ACHN (cell line): ENCODE measurements around the gene SCGB1C2.

Experiments used
- DNase-seq: peaks from one replicate; pipeline ENCODE4 v3.0.0-alpha.2; 2015
- in situ Hi-C: cut with HindIII; loops from 2 replicates; pipeline ENCODE4 v1.10.0; 2017; ENCODE audit warnings: low sequenced_read_pairs, low pct_ligation_motif_present, low pct_unique_long_range_greater_than_20kb

The SCGB1C2 gene

DNA sequence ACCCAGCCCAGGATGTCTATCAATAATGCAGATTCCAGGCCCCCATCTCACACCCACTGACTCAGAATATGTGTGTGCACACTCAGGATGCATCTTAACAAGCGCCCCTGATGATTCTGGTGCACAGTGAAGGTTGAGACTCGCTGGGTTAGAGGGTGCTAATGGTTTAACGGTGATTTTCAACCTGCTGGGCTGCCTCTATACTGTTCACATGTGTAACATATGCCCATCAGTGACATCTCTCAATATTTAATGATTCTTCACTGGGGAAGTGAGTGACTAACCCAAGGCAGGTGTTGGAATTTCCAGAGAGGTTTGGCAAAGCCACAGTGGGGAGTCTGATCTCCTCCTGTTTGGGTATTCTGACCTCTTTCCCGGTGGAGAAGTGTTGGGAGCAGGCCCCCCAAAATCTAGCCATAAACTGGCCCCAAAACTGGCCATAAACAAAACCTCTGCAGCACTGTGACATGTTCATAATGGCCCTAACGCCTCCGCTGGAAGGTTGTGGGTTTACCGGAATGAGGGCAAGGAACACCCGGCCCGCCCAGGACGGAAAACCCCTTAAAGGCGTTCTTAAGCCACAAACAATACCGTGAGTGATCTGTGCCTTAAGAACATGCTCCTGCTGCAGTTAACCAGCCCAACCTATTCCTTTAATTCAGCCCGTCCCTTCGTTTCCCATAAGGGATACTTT is 48.2 kb downstream of the SCGB1C2 start:
- no peak for DNase-seq
- in situ Hi-C loops: no loop called here

DNA sequence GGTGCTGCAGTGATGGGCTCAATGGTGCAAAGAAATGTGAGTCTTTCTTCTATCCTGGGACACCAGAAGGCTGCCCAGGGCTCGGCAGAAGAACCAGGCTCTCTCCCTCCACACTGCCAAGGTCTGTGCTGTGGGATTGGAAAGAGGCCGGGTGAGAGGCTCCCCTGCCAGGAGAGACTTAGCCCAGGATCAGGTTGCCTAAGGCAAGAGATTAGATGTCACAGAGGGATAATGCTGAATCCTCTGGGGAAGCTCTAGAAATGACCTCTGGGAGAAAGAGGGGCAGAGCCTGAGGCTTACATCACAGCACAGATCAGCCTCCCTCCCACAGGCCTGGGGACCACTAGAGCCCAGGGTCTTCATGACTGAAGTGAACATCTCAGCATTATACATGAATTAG is 49.8 kb downstream of the SCGB1C2 start:
- in situ Hi-C loops: no loop called here
- no peak for DNase-seq
